WI38 (cell line): ENCODE data around the gene TMEM134.

Source experiments
- H3K4me3 ChIP-seq: 2 replicates; pipeline ENCODE4 v1.5.1; 2011; ENCODE audit warnings: low read depth, mild to moderate bottlenecking, control low read depth, low read length
- TF ChIP-seq, protein P1 (sequence below): IDR thresholded peaks from 2 replicates; pipeline ENCODE4 v1.5.1; 2012; ENCODE audit warnings: low read depth, mild to moderate bottlenecking, control low read depth, low read length

The TMEM134 gene

DNA sequence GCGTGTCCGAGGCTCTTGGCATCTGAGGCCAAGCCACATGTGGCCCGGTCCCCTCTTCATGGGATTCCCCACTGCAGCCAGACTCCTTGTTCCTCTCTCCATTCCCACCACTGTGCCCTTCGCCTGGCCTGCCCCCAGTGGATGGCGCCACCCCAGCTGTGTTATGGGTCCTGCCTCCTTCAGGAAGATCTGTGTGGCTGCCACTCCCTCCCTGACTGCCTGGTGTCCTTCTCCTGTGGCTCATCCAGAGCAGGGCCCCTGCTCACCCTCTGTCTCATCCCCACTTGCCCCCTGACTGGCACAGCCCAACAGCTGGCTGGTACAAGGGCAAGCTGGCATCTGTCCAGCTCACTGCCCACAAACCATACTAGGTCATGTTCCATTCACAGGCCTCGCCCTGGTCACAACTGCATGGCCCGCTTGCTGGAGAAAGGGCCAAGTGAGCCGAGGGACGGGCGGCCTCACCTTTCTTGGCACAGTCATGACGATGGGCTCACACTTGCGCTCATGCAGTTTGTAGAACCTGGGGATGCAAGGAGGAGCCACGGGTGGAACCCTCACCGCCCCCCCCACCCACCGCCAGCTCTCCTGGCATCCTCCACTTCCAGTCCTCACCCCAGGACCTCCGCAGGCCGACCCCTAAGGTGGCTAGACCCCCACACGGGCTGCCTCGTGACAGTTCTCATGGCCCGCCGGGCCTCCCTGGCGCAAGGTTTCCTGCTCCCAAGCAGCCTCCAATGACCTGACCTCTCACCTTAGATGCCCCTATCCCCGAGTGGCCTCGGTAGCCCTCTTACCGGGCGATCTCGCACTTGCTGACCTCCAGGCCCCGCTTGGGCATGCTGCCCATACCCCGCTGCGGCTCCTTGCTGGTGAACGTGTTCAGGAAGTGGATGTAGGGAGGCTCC is 29.5 kb downstream of the TMEM134 start:
- TF ChIP-seq, protein P1, sequence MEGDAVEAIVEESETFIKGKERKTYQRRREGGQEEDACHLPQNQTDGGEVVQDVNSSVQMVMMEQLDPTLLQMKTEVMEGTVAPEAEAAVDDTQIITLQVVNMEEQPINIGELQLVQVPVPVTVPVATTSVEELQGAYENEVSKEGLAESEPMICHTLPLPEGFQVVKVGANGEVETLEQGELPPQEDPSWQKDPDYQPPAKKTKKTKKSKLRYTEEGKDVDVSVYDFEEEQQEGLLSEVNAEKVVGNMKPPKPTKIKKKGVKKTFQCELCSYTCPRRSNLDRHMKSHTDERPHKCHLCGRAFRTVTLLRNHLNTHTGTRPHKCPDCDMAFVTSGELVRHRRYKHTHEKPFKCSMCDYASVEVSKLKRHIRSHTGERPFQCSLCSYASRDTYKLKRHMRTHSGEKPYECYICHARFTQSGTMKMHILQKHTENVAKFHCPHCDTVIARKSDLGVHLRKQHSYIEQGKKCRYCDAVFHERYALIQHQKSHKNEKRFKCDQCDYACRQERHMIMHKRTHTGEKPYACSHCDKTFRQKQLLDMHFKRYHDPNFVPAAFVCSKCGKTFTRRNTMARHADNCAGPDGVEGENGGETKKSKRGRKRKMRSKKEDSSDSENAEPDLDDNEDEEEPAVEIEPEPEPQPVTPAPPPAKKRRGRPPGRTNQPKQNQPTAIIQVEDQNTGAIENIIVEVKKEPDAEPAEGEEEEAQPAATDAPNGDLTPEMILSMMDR = no peak; the same call in 1 of the 2 replicates
- no peak overlapping the region for H3K4me3 ChIP-seq

DNA sequence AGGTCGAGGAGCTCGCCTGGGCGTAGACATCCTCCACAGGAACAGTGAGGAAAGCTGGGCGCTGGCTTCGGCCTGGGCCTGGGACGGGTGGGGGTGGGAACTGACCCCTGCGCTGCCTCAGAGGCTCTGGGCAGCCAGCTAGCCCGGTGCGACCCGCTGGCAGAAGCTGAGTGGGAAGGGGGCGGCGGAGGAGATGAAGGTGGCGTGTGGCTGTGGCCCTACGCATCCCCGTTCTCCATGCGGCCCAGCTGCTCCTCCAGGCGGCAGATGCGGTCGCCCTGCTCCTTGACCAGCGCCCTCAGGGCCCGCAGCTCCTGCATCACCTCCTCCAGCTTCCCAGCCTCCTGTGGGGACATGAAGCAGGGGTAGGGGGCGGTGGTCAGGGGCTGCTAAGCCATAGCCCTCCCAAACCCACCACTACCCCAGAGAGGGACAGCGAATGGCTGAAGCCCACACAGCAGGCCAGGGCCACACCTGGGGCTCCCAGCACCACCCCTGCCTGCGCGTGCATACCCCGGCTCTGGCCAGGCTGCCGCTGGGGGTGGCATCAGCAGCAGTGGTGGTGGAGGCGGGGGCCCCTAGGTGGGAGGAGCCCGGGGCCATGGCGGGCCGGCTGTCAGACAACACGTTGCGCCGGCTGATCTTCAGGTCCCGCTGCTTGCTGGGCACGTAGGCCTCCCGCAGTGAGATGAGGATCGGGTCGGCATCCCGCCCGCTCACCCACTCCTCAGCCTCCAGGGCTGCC is 30.7 kb downstream of the TMEM134 start:
- TF ChIP-seq, protein P1 = no peak
- no peak overlapping the region for H3K4me3 ChIP-seq

DNA sequence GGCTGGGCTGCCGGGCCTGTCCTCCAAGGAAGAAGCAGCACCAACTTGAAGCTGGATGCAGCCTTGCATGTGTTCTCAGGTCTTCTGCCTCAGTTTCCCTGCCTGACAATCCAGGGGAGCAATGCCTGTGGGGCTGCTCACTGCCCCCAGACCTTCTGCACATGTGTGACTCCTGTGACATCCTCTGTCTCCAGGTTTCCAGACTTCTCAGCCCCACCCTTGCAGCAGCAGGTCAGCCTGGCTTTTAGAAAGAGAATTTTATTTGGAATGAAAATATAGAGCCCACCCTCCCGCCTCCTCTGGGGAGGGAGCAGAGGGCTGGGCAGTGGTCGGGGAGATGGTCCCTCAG is 31.3 kb downstream of the TMEM134 start:
- no peak overlapping the region for H3K4me3 ChIP-seq
- TF ChIP-seq, protein P1 = no peak

DNA sequence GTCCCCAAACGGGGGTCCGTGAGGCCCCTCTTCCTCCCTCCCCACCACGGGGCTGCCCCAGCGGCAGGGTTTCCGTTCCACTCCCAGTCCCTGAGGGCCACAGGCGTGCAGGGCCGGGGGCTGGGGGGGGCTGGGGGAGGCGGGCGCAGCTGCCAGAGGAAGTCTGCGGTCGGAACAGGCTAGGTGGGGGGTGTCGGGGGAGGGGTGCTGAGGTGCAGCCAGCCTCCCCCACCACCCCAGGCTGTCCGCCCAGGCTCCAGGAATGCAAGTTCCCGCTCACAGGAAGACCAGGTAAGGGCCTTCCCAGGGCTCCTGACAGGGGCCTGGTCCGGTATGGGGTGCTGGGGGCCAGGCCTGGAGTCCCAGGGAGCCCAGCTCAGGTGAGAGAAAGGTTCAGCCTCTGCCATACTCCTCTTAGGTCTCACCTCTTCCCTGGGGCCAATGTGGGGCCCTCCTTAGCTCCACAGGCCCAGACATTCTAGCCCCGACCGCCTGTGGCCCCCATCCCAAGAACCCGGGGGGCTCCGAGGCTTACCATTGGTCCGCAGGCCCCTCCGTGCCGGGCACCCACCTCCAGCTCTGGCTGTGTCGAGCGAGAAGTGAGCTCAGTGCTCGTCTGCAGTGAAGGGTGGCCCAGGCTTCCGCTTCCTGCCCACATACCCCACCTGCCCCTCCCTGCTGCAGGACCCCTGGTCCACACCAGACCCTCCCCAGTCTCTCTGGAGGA is 31.8 kb downstream of the TMEM134 start, which contains the start of gene PTPRCAP:
Gene PTPRCAP (minus strand): TSS at position 601 of the 727 bp plus-strand sequence. CDS start 63 bp downstream, at position 538.
- H3K4me3 ChIP-seq = no peak within 1 kb of the TSS
- TF ChIP-seq, protein P1 = no peak

DNA sequence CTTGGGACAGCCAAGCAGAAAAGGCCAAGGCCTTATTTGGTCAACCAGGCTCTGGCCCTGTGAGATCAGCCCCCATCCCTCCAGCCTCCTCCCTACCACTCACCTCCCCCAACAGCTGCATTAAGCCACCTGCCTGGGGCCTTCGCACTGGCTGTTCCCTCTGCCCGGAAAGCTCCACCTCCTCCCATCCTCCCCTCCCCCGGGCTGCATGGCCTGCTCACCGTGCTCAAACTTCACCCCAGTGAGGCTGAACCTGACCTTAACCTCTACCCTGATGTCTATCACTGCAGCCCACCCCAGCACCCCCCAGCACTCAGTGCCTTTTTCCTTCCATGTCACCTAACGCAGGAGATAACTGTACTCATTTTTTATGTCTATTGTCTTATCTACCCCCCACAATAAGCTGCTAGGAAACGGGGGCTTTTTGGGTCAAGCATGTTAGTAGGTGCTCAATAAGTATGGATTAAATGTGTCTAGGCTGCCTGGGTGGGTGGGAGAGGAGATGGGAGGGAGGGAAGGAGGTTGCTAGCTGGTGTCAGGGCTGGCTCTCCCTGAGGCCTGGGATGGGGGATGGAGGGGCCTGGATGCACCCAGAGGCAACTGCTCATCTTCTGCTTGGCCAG is 32.5 kb downstream of the TMEM134 start:
- no peak overlapping the region for H3K4me3 ChIP-seq
- TF ChIP-seq, protein P1 = no peak

- no peak overlapping the region for H3K4me3 ChIP-seq
- TF ChIP-seq, protein P1 = no peak
Observed at GRCh38 chr11:67435727-67436458, 33.2 kb downstream of the TMEM134 start.
